H9 (cell line): ENCODE data around the gene HSPG2. TPM values are rescaled to one million over a fixed set of nuclear protein-coding genes. Genes with fewer than 3 reads are reported as not detected.

Experiments used
- DNase-seq: peaks from one replicate; pipeline ENCODE4 v3.0.0-alpha.2; 2017
- H2AFZ ChIP-seq: one replicate; pipeline ENCODE4 v1.6.1; 2013; ENCODE audit warnings: mild to moderate bottlenecking, low read length, control low read depth, moderate library complexity
- H2AK5ac ChIP-seq: 2 replicates; pipeline ENCODE4 v1.6.1; 2013; ENCODE audit warnings: low read length, control low read depth, mixed read lengths; ENCODE audit not compliant: insufficient read length
- H2BK120ac ChIP-seq: one replicate; pipeline ENCODE4 v1.6.1; 2013; ENCODE audit warnings: low read depth, mild to moderate bottlenecking, low read length, control low read depth, inconsistent platforms; ENCODE audit not compliant: poor library complexity, severe bottlenecking
- H2BK12ac ChIP-seq: 2 replicates; pipeline ENCODE4 v1.6.1; 2013; ENCODE audit warnings: low read length, control low read depth, mixed read lengths, low read depth; ENCODE audit not compliant: insufficient read length
- H2BK15ac ChIP-seq: 2 replicates; pipeline ENCODE4 v1.6.1; 2013; ENCODE audit warnings: low read depth, low read length, control low read depth
- H2BK20ac ChIP-seq: one replicate; pipeline ENCODE4 v1.6.1; 2013; ENCODE audit warnings: low read depth, mild to moderate bottlenecking, low read length, control low read depth, inconsistent platforms; ENCODE audit not compliant: poor library complexity, severe bottlenecking
- H2BK5ac ChIP-seq: 2 replicates; pipeline ENCODE4 v1.6.1; 2013; ENCODE audit warnings: low read length, control low read depth, mixed read lengths; ENCODE audit not compliant: insufficient read length
- H3K14ac ChIP-seq: 2 replicates; pipeline ENCODE4 v1.6.1; 2013; ENCODE audit warnings: low read length, control low read depth; ENCODE audit not compliant: insufficient read depth
- H3K18ac ChIP-seq: 2 replicates; pipeline ENCODE4 v1.6.1; 2013; ENCODE audit warnings: low read depth, mild to moderate bottlenecking, mixed read lengths, low read length, control low read depth; ENCODE audit not compliant: insufficient read length
- H3K23ac ChIP-seq: 2 replicates; pipeline ENCODE4 v1.6.1; 2013; ENCODE audit warnings: low read length, control low read depth, mixed read lengths, low read depth; ENCODE audit not compliant: insufficient read length
- H3K23me2 ChIP-seq: 2 replicates; pipeline ENCODE4 v1.6.1; 2013; ENCODE audit warnings: low read depth, mild to moderate bottlenecking, mixed read lengths, low read length, control low read depth; ENCODE audit not compliant: insufficient read length, poor library complexity, severe bottlenecking
- H3K27ac ChIP-seq: 2 replicates; pipeline ENCODE4 v1.5.1; 2013; ENCODE audit warnings: low read length, control low read depth, mixed read lengths, low read depth; ENCODE audit not compliant: insufficient read length
- H3K27me3 ChIP-seq: 2 replicates; pipeline ENCODE4 v1.6.1; 2013; ENCODE audit warnings: low read length, control low read depth, inconsistent platforms; ENCODE audit not compliant: insufficient read depth
- H3K4ac ChIP-seq: 2 replicates; pipeline ENCODE4 v1.6.1; 2013; ENCODE audit warnings: low read depth, mild to moderate bottlenecking, control low read depth, inconsistent platforms, low read length, moderate library complexity
- H3K4me1 ChIP-seq: 2 replicates; pipeline ENCODE4 v1.6.1; 2013; ENCODE audit warnings: low read length, control low read depth, inconsistent platforms; ENCODE audit not compliant: insufficient read depth
- H3K4me2 ChIP-seq: 2 replicates; pipeline ENCODE4 v1.6.1; 2013; ENCODE audit warnings: low read length, control low read depth, mixed read lengths; ENCODE audit not compliant: insufficient read length, insufficient read depth
- H3K56ac ChIP-seq: 2 replicates; pipeline ENCODE4 v1.6.1; 2013; ENCODE audit warnings: low read depth, mild to moderate bottlenecking, mixed read lengths, low read length, control low read depth; ENCODE audit not compliant: insufficient read length
- H3K79me1 ChIP-seq: 2 replicates; pipeline ENCODE4 v1.6.1; 2013; ENCODE audit warnings: low read depth, mild to moderate bottlenecking, moderate library complexity, low read length, control low read depth, inconsistent platforms; ENCODE audit not compliant: insufficient read depth, poor library complexity, severe bottlenecking
- H3K79me2 ChIP-seq: 2 replicates; pipeline ENCODE4 v1.6.1; 2013; ENCODE audit warnings: low read length, control low read depth, inconsistent platforms; ENCODE audit not compliant: insufficient read depth
- H3K9ac ChIP-seq: 2 replicates; pipeline ENCODE4 v1.6.1; 2013; ENCODE audit warnings: low read length, control low read depth, mixed read lengths; ENCODE audit not compliant: insufficient read length; ENCODE audit errors: extremely low read depth
- H3K9me3 ChIP-seq: one replicate; pipeline ENCODE4 v1.6.1; 2013; ENCODE audit warnings: low read depth, low read length, inconsistent platforms; ENCODE audit not compliant: control insufficient read depth
- H3T11ph ChIP-seq: one replicate; pipeline ENCODE4 v1.6.1; 2013; ENCODE audit warnings: mild to moderate bottlenecking, low read length, control low read depth, inconsistent platforms
- H4K20me1 ChIP-seq: one replicate; pipeline ENCODE4 v1.6.1; 2013; ENCODE audit not compliant: control insufficient read depth, insufficient read length, insufficient read depth
- H4K5ac ChIP-seq: 2 replicates; pipeline ENCODE4 v1.6.1; 2013; ENCODE audit warnings: low read depth, mild to moderate bottlenecking, mixed read lengths, low read length, control low read depth; ENCODE audit not compliant: insufficient read length
- H4K8ac ChIP-seq: replicated peaks from 2 replicates; pipeline ENCODE4 v1.6.1; 2013; ENCODE audit warnings: low read length, control low read depth, mixed read lengths, low read depth; ENCODE audit not compliant: insufficient read length
- H4K91ac ChIP-seq: 2 replicates; pipeline ENCODE4 v1.6.1; 2013; ENCODE audit warnings: low read depth, mild to moderate bottlenecking, moderate library complexity, mixed read lengths, low read length, control low read depth; ENCODE audit not compliant: insufficient read length
- H3K27ac Mint-ChIP-seq, 3 experiments: 2 replicates in 2 of 3; 3 replicates in 1 of 3; pipeline ENCODE4 v1.8.0; 2020 to 2021; ENCODE audit warnings: mixed read lengths in 3 of 3, mild to moderate bottlenecking in 1 of 3, moderate library complexity in 1 of 3
- H3K27me3 Mint-ChIP-seq: 2 replicates; pipeline ENCODE4 v1.8.0; 2021; ENCODE audit warnings: low read depth, mild to moderate bottlenecking, moderate library complexity, mixed read lengths
- H3K36me3 Mint-ChIP-seq, 3 experiments: 2 replicates in 2 of 3; 3 replicates in 1 of 3; pipeline ENCODE4 v1.8.0; 2020 to 2021; ENCODE audit warnings: low read depth in 3 of 3, mixed read lengths in 3 of 3; ENCODE audit not compliant: insufficient read depth in 1 of 3
- H3K4me1 Mint-ChIP-seq, 2 experiments: 2 replicates each; pipeline ENCODE4 v1.8.0; 2020; ENCODE audit warnings: mixed read lengths in 2 of 2
- H3K4me3 Mint-ChIP-seq, 2 experiments: 2 replicates in 1 of 2; 3 replicates in 1 of 2; pipeline ENCODE4 v1.8.0; 2020 to 2021; ENCODE audit warnings: mild to moderate bottlenecking in 2 of 2, mixed read lengths in 2 of 2, moderate library complexity in 1 of 2
- H3K9me3 Mint-ChIP-seq, 2 experiments: 2 replicates in 1 of 2; 3 replicates in 1 of 2; pipeline ENCODE4 v1.8.0; 2020; ENCODE audit warnings: mild to moderate bottlenecking in 2 of 2, mixed read lengths in 2 of 2, moderate library complexity in 1 of 2
- CTCF ChIP-seq: fragments of 200-600 bp; sonication (generic); conservative IDR thresholded peaks from 3 replicates; pipeline ENCODE4 v1.8.0; 2021; ENCODE audit warnings: antibody characterized with exemption, mild to moderate bottlenecking
- WGBS: extraction: QIAGEN DNeasy Blood & Tissue Kit; methylation state at CpG from one replicate; pipeline ENCODE4 v1.1.7; 2013; ENCODE audit warnings: missing lambda C conversion rate, low lambda C conversion rate, mixed read lengths; ENCODE audit not compliant: insufficient read length; ENCODE audit errors: extremely low coverage; 5-methylcytosine and 5-hydroxymethylcytosine counted together
- total RNA-seq: library from RNA; stranded (reverse); gene quantifications from 2 replicates; pipeline ENCODE4 v1.2.1, GENCODE V29; 2021

HSPG2 gene
- total RNA-seq, 1 experiment from 2014 or later: 90.0 TPM

GRCh38 chr1:21925334-21925940 lies 11.7 kb downstream of the HSPG2 start:
- no peak overlapping the region for H2BK12ac ChIP-seq
- no peak for DNase-seq
- peaks cover 6% of the 10 kb centered on the region; the same call in 1 of the 2 replicates for H3K4me1 ChIP-seq

More at GRCh38 chr1:21925334-21925940, 11.7 kb downstream of the HSPG2 start:
- H3T11ph ChIP-seq: no peak overlapping the region
- H3K23me2 ChIP-seq: no peaks in the 10 kb centered on the region
- no peak overlapping the region for H2AK5ac ChIP-seq
- H3K79me2 ChIP-seq: peaks cover 2% of the 10 kb centered on the region; the same call in 1 of the 2 replicates
- Mint-ChIP-seq H3K4me3 (no peak overlapping the region), H3K36me3 (peaks cover 4 to 16% (median 9%) of the 10 kb centered on the region in 3 experiments; a peak in 6 of 7 replicates), H3K4me1 (peaks cover 35 to 51% of the 10 kb centered on the region in 2 experiments), H3K9me3 (no peaks in the 10 kb centered on the region), H3K27me3 (no peaks in the 10 kb centered on the region; the same call in 1 of the 2 replicates), H3K27ac (peak overlapping the region in 2 of 3 experiments; percentile 18 to 55; a peak in 1 of 7 replicates)
- no peak overlapping the region for H4K91ac ChIP-seq
- no peak overlapping the region for H3K4me2 ChIP-seq
- H2AFZ ChIP-seq: no peak overlapping the region
- no peaks in the 10 kb centered on the region for H3K9me3 ChIP-seq
- H4K20me1 ChIP-seq: no peaks in the 10 kb centered on the region
- H2BK120ac ChIP-seq: no peak overlapping the region
- no CpG with 5 or more reads among the region's 8 CpGs for WGBS
- no peak overlapping the region for H4K5ac ChIP-seq
- H3K4ac ChIP-seq: no peak overlapping the region
- H3K56ac ChIP-seq: no peak overlapping the region
- no peak overlapping the region for H2BK15ac ChIP-seq
- H2BK20ac ChIP-seq: no peak overlapping the region
- no peak overlapping the region for H3K23ac ChIP-seq
- no peak overlapping the region for H3K27ac ChIP-seq
- H3K14ac ChIP-seq: no peak overlapping the region
- H3K18ac ChIP-seq: no peak overlapping the region
- H3K79me1 ChIP-seq: peaks cover 7% of the 10 kb centered on the region
- no peak overlapping the region for H2BK5ac ChIP-seq
- no peak overlapping the region for H4K8ac ChIP-seq
- no peaks in the 10 kb centered on the region for H3K27me3 ChIP-seq
- TF ChIP-seq CTCF: no peak
- H3K9ac ChIP-seq: no peak overlapping the region
